GM12878 (cell line): ENCODE measurements around the gene UBA6.

Experiments
- BACH1 ChIP-seq: fragments of 450-650 bp; IDR thresholded peaks from 2 replicates; pipeline ENCODE4 v1.6.1; 2017; ENCODE audit warnings: mild to moderate bottlenecking, borderline replicate concordance
- CBX3 ChIP-seq: fragments of 200-600 bp; sonication (generic); IDR thresholded peaks from 2 replicates; pipeline ENCODE4 v1.6.1; 2016; ENCODE audit warnings: low read depth, borderline replicate concordance
- CHD2 ChIP-seq: IDR thresholded peaks from 2 replicates; pipeline ENCODE4 v1.6.1; 2011; ENCODE audit warnings: low read depth, low read length, improper control_type of control experiment, borderline replicate concordance
- EGR1 ChIP-seq, 2 experiments: IDR thresholded peaks; 1 replicate in 1 of 2; 2 replicates in 1 of 2; pipeline ENCODE4 v1.6.1; 2011 to 2012; ENCODE audit warnings: low read depth in 2 of 2, low read length in 2 of 2, borderline replicate concordance in 1 of 2, mild to moderate bottlenecking in 1 of 2, moderate library complexity in 1 of 2
- HDAC6 ChIP-seq: fragments of 200-600 bp; sonication (generic); IDR thresholded peaks from one replicate; pipeline ENCODE4 v1.8.0; 2017; ENCODE audit warnings: antibody characterized with exemption; ENCODE audit not compliant: unreplicated experiment
- NFYA ChIP-seq: IDR thresholded peaks from 2 replicates; pipeline ENCODE4 v1.6.1; 2011; ENCODE audit warnings: low read depth, mild to moderate bottlenecking, low read length, improper control_type of control experiment, borderline replicate concordance
- NR2C2 ChIP-seq: IDR thresholded peaks from 2 replicates; pipeline ENCODE4 v1.6.1; 2011; ENCODE audit warnings: borderline replicate concordance, low read depth; ENCODE audit not compliant: control insufficient read depth, insufficient read length
- NR2F1 ChIP-seq: fragments of 450-650 bp; conservative IDR thresholded peaks from 2 replicates; pipeline ENCODE4 v1.6.1; 2017; ENCODE audit warnings: mild to moderate bottlenecking
- TCF12 ChIP-seq: IDR thresholded peaks from 2 replicates; pipeline ENCODE4 v1.6.1; 2011; ENCODE audit warnings: low read depth, mild to moderate bottlenecking, low read length
- TF ChIP-seq, protein P1 (sequence below), 3 experiments: IDR thresholded peaks in 2 of 3; conservative IDR thresholded peaks in 1 of 3; 2 replicates each; pipeline ENCODE4 v1.5.1; 2011; ENCODE audit warnings: low read depth in 3 of 3, low read length in 3 of 3, mild to moderate bottlenecking in 3 of 3, control low read depth in 2 of 3, moderate library complexity in 2 of 3, inconsistent platforms in 1 of 3, mixed read lengths in 1 of 3; ENCODE audit not compliant: control insufficient read depth in 2 of 3, insufficient read depth in 1 of 3; ENCODE audit errors: extremely low read depth in 1 of 3
- TF ChIP-seq, protein P2 (sequence below): fragments of 450-650 bp; formaldehyde crosslinking; IDR thresholded peaks from 2 replicates; pipeline ENCODE4 v1.4.0; 2020; ENCODE audit warnings: mild to moderate bottlenecking, moderate library complexity
- TF ChIP-seq, protein P3 (sequence below): fragments of 450-650 bp; IDR thresholded peaks from 2 replicates; pipeline ENCODE4 v1.6.1; 2016; ENCODE audit warnings: mild to moderate bottlenecking
- TF ChIP-seq, protein P4 (sequence below): IDR thresholded peaks from 2 replicates; pipeline ENCODE4 v1.6.1; 2012; ENCODE audit warnings: mild to moderate bottlenecking, low read depth, low read length

DNA sequence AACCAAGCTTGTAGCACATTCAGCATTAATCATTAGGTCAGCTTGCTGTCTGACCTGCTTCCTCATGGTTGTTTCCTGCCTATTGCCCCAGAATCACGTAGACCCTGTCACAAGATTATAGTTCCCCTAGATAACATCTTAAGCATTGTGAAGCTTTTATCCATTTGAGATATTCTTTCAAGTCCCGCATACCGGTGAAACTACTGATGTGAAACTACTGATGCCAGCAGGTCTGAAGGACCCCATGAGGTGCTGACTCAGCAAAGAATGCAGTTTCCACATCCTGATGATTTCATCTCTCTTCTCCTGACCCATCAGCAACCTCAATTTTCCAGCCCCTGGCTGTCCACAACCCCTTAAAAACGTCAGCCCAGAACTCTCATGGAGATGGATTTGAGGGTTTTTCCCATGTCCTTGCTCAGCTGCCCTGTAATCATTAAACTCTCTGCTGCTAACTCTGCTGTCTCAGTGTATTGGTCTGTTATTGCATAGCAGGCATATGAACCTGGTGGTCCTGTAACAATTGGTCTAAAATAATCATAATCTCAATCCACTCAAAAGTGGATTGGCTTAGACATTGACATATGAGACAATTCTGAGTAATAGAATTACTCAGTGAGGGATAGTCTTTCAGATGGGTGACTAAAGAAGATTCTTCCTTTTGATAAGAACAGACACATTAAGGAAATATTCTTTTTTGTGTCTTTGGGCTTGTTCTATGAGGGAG lies 26.3 kb upstream of the UBA6 start:
- TF ChIP-seq, protein P1, sequence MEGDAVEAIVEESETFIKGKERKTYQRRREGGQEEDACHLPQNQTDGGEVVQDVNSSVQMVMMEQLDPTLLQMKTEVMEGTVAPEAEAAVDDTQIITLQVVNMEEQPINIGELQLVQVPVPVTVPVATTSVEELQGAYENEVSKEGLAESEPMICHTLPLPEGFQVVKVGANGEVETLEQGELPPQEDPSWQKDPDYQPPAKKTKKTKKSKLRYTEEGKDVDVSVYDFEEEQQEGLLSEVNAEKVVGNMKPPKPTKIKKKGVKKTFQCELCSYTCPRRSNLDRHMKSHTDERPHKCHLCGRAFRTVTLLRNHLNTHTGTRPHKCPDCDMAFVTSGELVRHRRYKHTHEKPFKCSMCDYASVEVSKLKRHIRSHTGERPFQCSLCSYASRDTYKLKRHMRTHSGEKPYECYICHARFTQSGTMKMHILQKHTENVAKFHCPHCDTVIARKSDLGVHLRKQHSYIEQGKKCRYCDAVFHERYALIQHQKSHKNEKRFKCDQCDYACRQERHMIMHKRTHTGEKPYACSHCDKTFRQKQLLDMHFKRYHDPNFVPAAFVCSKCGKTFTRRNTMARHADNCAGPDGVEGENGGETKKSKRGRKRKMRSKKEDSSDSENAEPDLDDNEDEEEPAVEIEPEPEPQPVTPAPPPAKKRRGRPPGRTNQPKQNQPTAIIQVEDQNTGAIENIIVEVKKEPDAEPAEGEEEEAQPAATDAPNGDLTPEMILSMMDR (IDR thresholded peaks at IDR 0.05 in 2 of 3, conservative IDR thresholded peaks at IDR 0.05 in 1 of 3; ENCODE audit: control insufficient read depth in 2 of 3, extremely low read depth in 1 of 3, insufficient read depth in 1 of 3, low read depth in 3 of 3, low read length in 3 of 3), result no peak
- no peak for TF ChIP-seq NFYA
- TF ChIP-seq CBX3, result no peak
- TF ChIP-seq, protein P2, sequence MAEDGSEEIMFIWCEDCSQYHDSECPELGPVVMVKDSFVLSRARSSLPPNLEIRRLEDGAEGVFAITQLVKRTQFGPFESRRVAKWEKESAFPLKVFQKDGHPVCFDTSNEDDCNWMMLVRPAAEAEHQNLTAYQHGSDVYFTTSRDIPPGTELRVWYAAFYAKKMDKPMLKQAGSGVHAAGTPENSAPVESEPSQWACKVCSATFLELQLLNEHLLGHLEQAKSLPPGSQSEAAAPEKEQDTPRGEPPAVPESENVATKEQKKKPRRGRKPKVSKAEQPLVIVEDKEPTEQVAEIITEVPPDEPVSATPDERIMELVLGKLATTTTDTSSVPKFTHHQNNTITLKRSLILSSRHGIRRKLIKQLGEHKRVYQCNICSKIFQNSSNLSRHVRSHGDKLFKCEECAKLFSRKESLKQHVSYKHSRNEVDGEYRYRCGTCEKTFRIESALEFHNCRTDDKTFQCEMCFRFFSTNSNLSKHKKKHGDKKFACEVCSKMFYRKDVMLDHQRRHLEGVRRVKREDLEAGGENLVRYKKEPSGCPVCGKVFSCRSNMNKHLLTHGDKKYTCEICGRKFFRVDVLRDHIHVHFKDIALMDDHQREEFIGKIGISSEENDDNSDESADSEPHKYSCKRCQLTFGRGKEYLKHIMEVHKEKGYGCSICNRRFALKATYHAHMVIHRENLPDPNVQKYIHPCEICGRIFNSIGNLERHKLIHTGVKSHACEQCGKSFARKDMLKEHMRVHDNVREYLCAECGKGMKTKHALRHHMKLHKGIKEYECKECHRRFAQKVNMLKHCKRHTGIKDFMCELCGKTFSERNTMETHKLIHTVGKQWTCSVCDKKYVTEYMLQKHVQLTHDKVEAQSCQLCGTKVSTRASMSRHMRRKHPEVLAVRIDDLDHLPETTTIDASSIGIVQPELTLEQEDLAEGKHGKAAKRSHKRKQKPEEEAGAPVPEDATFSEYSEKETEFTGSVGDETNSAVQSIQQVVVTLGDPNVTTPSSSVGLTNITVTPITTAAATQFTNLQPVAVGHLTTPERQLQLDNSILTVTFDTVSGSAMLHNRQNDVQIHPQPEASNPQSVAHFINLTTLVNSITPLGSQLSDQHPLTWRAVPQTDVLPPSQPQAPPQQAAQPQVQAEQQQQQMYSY (CRISPR knock-in tag), result no peak
- no peak for TF ChIP-seq CHD2
- TF ChIP-seq, protein P3, sequence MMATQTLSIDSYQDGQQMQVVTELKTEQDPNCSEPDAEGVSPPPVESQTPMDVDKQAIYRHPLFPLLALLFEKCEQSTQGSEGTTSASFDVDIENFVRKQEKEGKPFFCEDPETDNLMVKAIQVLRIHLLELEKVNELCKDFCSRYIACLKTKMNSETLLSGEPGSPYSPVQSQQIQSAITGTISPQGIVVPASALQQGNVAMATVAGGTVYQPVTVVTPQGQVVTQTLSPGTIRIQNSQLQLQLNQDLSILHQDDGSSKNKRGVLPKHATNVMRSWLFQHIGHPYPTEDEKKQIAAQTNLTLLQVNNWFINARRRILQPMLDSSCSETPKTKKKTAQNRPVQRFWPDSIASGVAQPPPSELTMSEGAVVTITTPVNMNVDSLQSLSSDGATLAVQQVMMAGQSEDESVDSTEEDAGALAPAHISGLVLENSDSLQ, result no peak
- no peak for TF ChIP-seq EGR1 (IDR thresholded peaks at IDR 0.05; ENCODE audit: borderline replicate concordance in 1 of 2, low read depth in 2 of 2, low read length in 2 of 2)
- TF ChIP-seq, protein P4, sequence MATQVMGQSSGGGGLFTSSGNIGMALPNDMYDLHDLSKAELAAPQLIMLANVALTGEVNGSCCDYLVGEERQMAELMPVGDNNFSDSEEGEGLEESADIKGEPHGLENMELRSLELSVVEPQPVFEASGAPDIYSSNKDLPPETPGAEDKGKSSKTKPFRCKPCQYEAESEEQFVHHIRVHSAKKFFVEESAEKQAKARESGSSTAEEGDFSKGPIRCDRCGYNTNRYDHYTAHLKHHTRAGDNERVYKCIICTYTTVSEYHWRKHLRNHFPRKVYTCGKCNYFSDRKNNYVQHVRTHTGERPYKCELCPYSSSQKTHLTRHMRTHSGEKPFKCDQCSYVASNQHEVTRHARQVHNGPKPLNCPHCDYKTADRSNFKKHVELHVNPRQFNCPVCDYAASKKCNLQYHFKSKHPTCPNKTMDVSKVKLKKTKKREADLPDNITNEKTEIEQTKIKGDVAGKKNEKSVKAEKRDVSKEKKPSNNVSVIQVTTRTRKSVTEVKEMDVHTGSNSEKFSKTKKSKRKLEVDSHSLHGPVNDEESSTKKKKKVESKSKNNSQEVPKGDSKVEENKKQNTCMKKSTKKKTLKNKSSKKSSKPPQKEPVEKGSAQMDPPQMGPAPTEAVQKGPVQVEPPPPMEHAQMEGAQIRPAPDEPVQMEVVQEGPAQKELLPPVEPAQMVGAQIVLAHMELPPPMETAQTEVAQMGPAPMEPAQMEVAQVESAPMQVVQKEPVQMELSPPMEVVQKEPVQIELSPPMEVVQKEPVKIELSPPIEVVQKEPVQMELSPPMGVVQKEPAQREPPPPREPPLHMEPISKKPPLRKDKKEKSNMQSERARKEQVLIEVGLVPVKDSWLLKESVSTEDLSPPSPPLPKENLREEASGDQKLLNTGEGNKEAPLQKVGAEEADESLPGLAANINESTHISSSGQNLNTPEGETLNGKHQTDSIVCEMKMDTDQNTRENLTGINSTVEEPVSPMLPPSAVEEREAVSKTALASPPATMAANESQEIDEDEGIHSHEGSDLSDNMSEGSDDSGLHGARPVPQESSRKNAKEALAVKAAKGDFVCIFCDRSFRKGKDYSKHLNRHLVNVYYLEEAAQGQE, result no peak
- TF ChIP-seq TCF12, result no peak
- TF ChIP-seq HDAC6, result no peak
- TF ChIP-seq BACH1, result no peak
- no peak for TF ChIP-seq NR2C2
- TF ChIP-seq NR2F1, result no peak
